Uterus (tissue), 4 donors: ENCODE data around the gene BHLHE40. TPM values are rescaled to one million over a fixed set of nuclear protein-coding genes. Genes with fewer than 3 reads are reported as not detected.

ENCODE experiments used
- DNase-seq, 2 donors: peaks; one replicate each; pipeline ENCODE4 v3.0.0-alpha.2; 2019 to 2020
- H3K27ac ChIP-seq, 2 donors: fragments of 200-600 bp; sonication (generic); 1 replicate in 1 of 2; 2 replicates in 1 of 2; pipeline ENCODE4 v1.5.1; 2016 to 2018
- H3K27me3 ChIP-seq, 2 donors: fragments of 200-600 bp; sonication (generic); one replicate each; pipeline ENCODE4 v1.5.1; 2018 to 2019; ENCODE audit warnings: control low read depth in 1 of 2
- H3K36me3 ChIP-seq, 2 donors: fragments of 200-600 bp; sonication (generic); one replicate each; pipeline ENCODE4 v1.5.1; 2019; ENCODE audit warnings: control low read depth in 1 of 2
- H3K4me1 ChIP-seq, 2 donors: fragments of 200-600 bp; sonication (generic); one replicate each; pipeline ENCODE4 v1.5.1; 2018 to 2019; ENCODE audit warnings: control low read depth in 1 of 2
- H3K4me3 ChIP-seq, 2 donors: fragments of 200-600 bp; sonication (generic); 1 replicate in 1 of 2; 2 replicates in 1 of 2; pipeline ENCODE4 v1.5.1; 2018 to 2019; ENCODE audit warnings: mild to moderate bottlenecking in 1 of 2
- H3K9me3 ChIP-seq, 2 donors: fragments of 200-600 bp; sonication (generic); one replicate each; pipeline ENCODE4 v1.5.1; 2019; ENCODE audit warnings: control low read depth in 1 of 2
- CTCF ChIP-seq, 4 experiments: fragments of 200-600 bp in 2 of 4; fragments of 450-650 bp in 2 of 4; sonication (generic) in 2 of 4; IDR thresholded peaks; one replicate each; pipeline ENCODE4 v1.5.1; 2016 to 2019; ENCODE audit warnings: antibody characterized with exemption in 4 of 4, mild to moderate bottlenecking in 2 of 4, moderate library complexity in 1 of 4
- POLR2A ChIP-seq, 2 donors: fragments of 450-650 bp; IDR thresholded peaks; one replicate each; pipeline ENCODE4 v1.6.1; 2016; ENCODE audit warnings: antibody characterized with exemption in 2 of 2, mild to moderate bottlenecking in 1 of 2, moderate library complexity in 1 of 2
- intact Hi-C: fragments of 100-400 bp; cut with DNase I; formaldehyde crosslinking; loops from one replicate; pipeline ENCODE4 v1.15.1; 2023; ENCODE audit warnings: low total_unique reads
- total RNA-seq, 4 donors: library from RNA; depleted of rRNA in 3 of 4; stranded (reverse); fragments of >200 nt in 3 of 4; gene quantifications; one replicate each; pipeline versions ENCODE4 v1.1.0 to v1.2.4, GENCODE V29; 2014 to 2023
- donor health status: DM: yes; HTN: yes; CAD: no.

BHLHE40 gene
- total RNA-seq, 4 donors from 2014 or later = 11.4 to 84.2 (median 28.1) TPM

DNA sequence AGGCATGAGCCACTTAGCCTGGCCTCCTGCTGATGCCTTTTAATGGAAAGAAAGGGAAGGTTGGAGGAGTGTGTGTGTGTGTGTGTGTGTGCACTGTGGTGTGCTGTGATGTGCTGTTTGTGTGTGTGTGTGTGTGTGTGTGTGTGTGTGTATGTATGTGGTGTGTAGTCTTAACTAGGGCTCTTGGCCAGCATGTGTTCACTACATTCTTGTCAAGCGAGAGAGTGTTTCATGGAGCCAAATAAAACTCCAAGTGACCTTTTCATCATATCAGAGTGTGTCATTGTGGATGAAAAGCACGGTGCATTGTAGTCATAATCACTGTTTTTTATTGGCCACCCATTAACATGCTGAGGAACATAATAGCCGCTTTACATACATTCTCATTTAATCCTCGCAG lies 30.8 kb upstream of the BHLHE40 start:
- H3K27me3 ChIP-seq = no peaks in the 10 kb centered on the region
- DNase-seq = no peak
- TF ChIP-seq POLR2A (IDR thresholded peaks at IDR 0.05) = no peak
- no peak for TF ChIP-seq CTCF (IDR thresholded peaks at IDR 0.05)

GRCh38 chr3:4949004-4949403 lies 30.2 kb upstream of the BHLHE40 start:
- Histone ChIP-seq H3K4me1 (no peaks in the 10 kb centered on the region), H3K4me3 (no peak overlapping the region), H3K27ac (no peak overlapping the region), H3K36me3 (no peaks in the 10 kb centered on the region), H3K27me3 (no peaks in the 10 kb centered on the region), H3K9me3 (no peaks in the 10 kb centered on the region)
- TF ChIP-seq CTCF (IDR thresholded peaks at IDR 0.05) (no peak), POLR2A (IDR thresholded peaks at IDR 0.05) (no peak)
- intact Hi-C loops = no loop called here
- DNase-seq = no peak

More for the DNA sequence above, 30.8 kb upstream of the BHLHE40 start:
- no peak overlapping the region for H3K27ac ChIP-seq
- intact Hi-C loops = no loop called here
- H3K36me3 ChIP-seq = no peaks in the 10 kb centered on the region
- H3K9me3 ChIP-seq = no peaks in the 10 kb centered on the region
- no peaks in the 10 kb centered on the region for H3K4me1 ChIP-seq
- H3K4me3 ChIP-seq = no peak overlapping the region

DNA sequence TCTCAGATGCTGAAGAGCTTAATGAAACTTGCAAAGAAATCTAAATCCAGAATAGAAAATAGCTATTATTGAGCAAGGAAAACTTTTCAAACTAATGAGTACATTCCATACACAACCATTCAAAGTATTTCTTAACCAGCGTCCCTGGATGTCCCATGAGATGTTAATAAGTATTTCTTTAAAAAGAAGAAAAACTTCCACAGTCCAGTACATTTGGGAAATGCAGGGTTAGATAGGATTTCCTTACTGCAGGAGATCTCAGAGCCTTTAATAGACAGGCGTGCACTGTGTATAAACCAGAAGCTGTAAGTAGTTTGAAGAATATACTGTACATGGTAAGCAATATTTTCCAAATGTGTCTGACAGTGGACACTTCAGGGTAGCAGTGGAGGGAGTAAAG lies 29.6 kb upstream of the BHLHE40 start:
- Histone ChIP-seq H3K36me3 (no peaks in the 10 kb centered on the region), H3K9me3 (no peaks in the 10 kb centered on the region), H3K4me1 (no peaks in the 10 kb centered on the region), H3K27me3 (no peaks in the 10 kb centered on the region), H3K27ac (no peak overlapping the region), H3K4me3 (no peak overlapping the region)
- TF ChIP-seq CTCF (IDR thresholded peaks at IDR 0.05) (no peak), POLR2A (IDR thresholded peaks at IDR 0.05) (no peak)
- DNase-seq = no peak
- intact Hi-C loops = no loop called here

GRCh38 chr3:4950351-4950784 lies 28.9 kb upstream of the BHLHE40 start:
- H3K27ac ChIP-seq = no peak overlapping the region
- intact Hi-C loops = no loop called here
- no peak for DNase-seq

GRCh38 chr3:4950948-4951347 lies 28.3 kb upstream of the BHLHE40 start:
- H3K4me1 ChIP-seq = no peaks in the 10 kb centered on the region
- no peaks in the 10 kb centered on the region for H3K36me3 ChIP-seq
- TF ChIP-seq POLR2A (IDR thresholded peaks at IDR 0.05) (no peak), CTCF (IDR thresholded peaks at IDR 0.05) (no peak)
- H3K27me3 ChIP-seq = no peaks in the 10 kb centered on the region
- H3K4me3 ChIP-seq = no peak overlapping the region
- no peaks in the 10 kb centered on the region for H3K9me3 ChIP-seq
- H3K27ac ChIP-seq = no peak overlapping the region
- intact Hi-C loops = no loop called here
- DNase-seq = no peak

More at GRCh38 chr3:4950351-4950784, 28.9 kb upstream of the BHLHE40 start:
- Histone ChIP-seq H3K36me3 (no peaks in the 10 kb centered on the region), H3K4me1 (no peaks in the 10 kb centered on the region), H3K4me3 (no peak overlapping the region), H3K27me3 (no peaks in the 10 kb centered on the region), H3K9me3 (no peaks in the 10 kb centered on the region)
- TF ChIP-seq POLR2A (IDR thresholded peaks at IDR 0.05) (no peak), CTCF (IDR thresholded peaks at IDR 0.05) (no peak)
